Measurements from ENCODE around the gene HOXA13.

Gene HOXA13

DNA sequence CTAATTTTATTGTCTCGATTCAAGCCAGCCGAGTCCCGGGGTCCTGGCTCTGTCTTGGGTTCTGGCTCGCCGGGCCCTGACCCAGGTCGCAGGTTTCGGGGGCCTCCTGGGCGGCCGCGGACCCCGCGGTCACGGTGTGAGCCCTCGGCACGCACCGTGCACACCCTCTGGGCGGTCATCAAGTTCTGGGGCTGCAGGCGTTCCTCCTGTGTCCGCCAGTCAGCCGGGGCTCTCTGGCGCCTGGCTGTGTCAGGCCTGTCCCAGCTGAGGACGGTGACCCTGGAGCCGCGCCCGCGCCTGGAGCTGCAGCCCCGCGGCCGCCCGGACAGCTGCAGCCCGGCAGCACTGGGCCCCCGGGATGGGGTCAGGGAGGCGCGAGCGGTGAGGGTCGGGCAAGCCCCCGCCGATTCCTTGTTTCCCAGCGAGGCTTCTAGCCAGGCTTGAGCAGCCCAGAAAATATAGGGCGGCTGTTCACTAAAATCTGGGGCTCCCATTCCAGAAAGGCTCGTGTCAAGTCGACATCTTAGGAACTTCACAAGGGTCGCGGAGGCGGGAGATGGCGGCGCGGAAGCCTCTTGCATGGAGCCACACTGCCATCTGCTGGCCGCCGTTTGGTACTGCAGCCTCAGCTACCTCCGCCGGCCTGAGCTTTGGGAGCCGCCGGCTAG lies 39.2 kb downstream of the HOXA13 start:
- TF ChIP-seq, protein P1, sequence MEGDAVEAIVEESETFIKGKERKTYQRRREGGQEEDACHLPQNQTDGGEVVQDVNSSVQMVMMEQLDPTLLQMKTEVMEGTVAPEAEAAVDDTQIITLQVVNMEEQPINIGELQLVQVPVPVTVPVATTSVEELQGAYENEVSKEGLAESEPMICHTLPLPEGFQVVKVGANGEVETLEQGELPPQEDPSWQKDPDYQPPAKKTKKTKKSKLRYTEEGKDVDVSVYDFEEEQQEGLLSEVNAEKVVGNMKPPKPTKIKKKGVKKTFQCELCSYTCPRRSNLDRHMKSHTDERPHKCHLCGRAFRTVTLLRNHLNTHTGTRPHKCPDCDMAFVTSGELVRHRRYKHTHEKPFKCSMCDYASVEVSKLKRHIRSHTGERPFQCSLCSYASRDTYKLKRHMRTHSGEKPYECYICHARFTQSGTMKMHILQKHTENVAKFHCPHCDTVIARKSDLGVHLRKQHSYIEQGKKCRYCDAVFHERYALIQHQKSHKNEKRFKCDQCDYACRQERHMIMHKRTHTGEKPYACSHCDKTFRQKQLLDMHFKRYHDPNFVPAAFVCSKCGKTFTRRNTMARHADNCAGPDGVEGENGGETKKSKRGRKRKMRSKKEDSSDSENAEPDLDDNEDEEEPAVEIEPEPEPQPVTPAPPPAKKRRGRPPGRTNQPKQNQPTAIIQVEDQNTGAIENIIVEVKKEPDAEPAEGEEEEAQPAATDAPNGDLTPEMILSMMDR (conservative IDR thresholded peaks at IDR 0.05; ENCODE audit: low read depth, low read length): peak; percentile 96
- H3K4me3 ChIP-seq (ENCODE audit: low read depth, low read length): peak overlapping the region; percentile 39
- DNase-seq (ENCODE audit: low read depth): peak; percentile 80

DNA sequence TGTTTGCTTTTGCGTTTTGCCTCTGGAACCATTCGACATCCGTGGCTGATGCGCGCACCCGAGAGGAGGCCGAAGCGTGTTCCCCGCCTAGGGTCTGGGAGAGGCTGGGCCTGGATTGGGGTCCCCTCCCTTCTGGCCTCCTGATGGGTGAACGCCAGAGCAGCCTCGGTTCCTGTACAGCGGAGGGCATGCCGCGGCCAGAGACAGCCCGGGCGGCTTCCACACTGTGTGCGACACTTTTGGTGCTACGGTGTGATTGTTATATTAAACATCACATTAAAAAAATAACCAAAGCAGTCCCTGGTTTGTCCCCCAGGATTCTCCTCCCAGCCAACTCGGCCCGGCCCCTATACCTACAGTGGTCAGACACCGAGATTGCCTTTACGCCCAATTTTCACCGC lies 39.7 kb downstream of the HOXA13 start:
- no peak overlapping the region for H3K4me3 ChIP-seq (ENCODE audit: low read depth, low read length)
- TF ChIP-seq, protein P1 (conservative IDR thresholded peaks at IDR 0.05; ENCODE audit: low read depth, low read length): no peak
- DNase-seq (ENCODE audit: low read depth): no peak

DNA sequence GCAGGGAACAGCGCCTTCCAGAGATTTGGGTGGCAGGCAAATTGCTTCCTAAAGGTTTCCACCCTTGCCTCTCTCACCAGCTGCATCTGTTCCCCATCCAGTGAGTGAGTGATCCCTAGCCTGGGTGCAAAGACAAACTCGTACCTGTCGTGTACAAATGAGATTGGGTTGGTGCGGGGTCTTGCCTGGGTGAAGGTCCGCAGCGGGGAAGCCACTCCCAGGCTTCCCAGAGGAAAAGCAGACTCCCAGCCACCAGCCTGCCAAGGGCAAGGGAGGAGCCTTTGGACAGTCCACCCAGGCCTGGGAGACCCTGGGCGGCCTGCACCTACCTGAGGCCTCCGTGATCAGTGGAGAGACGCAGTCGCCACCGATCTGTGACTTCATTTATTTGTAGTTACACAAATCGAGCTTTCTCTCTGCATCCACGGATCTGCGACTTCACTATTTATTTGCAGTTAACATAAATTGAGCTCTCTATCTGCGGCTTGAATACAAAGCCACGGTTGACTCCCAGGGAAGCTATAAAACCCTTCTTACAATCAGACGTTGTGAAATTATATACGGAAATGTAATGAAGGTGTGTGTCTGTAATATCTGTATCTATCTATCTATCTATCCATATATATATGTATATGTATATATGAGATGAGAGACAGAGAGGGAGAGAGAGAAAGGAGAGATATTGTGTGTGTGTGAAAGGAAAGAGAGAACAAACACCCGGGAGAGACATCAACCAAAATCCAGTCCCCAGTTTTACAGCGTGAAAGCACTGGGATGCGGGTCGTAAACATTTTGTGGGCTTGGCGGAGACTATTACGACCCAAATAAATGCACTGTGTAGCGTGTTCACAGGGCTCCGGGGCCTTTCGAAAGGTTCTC lies 40.4 kb downstream of the HOXA13 start:
- no peak for DNase-seq (ENCODE audit: low read depth)
- H3K4me3 ChIP-seq (ENCODE audit: low read depth, low read length): no peak overlapping the region
- TF ChIP-seq, protein P1 (conservative IDR thresholded peaks at IDR 0.05; ENCODE audit: low read depth, low read length): no peak

DNA sequence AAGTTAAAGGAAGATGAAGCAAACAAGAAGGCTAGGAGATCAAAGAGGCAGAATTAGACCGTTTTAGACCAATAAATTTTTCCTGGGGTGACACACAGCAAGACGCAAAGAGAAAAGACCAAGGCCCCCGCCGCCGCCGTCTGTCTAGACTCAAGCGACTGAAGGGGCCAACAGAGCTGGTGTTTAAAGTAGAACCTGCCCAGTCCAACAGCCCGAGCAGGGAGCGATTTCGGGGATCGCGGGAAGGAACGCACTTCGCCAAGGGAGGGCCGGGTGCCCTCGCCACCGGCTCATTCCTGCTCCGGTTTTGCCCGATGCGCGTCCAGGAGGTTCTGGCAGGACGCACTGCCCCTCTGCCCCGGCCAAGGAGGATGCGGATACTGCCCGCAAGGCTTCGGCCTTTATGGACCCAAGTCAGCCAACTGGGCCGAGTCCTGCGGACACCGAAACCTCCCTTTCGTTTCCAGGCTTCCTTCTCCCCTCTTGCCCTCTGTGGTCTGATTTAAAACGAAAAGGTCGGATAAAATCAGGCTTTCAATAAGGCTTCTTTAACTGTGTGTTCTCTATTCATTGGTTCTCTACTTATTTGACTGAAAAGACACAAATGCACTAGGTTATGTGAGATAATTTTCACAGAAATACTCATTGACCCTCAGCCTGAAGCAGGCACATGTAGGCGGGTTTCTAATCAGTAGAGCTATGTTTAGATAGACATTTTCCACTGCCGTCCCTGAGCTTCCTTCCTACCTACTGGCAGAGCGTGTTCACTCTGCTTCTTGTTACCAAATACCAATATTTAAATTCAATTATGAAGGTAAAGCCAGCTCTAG lies 41.2 kb downstream of the HOXA13 start:
- no peak for DNase-seq (ENCODE audit: low read depth)
- no peak overlapping the region for H3K4me3 ChIP-seq (ENCODE audit: low read depth, low read length)
- TF ChIP-seq, protein P1 (conservative IDR thresholded peaks at IDR 0.05; ENCODE audit: low read depth, low read length): no peak

DNA sequence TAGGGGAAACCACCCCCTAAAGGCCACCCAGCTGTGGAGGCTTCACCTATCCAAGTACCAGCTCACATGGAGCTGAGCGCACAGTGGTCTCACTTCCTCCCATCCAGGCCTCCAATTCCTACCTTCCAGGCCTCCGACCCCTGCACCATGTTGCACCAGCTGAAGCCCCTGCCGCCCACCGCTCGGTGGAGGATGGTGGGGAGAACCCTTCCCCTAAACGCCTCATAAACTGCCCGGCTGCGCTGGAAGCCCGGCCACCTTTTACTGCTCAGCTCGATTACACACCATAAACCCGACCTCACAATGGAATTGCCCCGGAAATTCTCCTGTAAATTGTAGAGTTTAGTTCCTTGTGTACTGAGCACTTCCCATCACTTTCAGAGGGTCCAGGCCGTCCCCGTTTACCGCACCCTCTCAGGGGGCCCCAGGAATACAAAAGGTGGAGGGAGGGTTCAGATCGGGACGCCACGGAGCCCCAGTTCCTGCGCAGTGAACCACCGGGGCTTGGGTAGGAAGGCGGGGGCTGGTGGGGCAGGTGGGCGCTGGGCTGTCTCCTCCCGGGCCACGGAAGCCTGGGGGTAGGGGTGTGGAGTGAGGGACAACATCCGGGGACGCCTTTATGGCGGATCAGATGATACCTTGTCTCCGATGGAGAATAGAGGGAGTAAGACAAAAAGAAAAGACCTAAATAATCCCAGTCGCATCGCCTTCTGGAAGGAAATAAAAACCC lies 42.0 kb downstream of the HOXA13 start:
- DNase-seq (ENCODE audit: low read depth): no peak
- H3K4me3 ChIP-seq (ENCODE audit: low read depth, low read length): no peak overlapping the region
- TF ChIP-seq, protein P1 (conservative IDR thresholded peaks at IDR 0.05; ENCODE audit: low read depth, low read length): no peak

DNA sequence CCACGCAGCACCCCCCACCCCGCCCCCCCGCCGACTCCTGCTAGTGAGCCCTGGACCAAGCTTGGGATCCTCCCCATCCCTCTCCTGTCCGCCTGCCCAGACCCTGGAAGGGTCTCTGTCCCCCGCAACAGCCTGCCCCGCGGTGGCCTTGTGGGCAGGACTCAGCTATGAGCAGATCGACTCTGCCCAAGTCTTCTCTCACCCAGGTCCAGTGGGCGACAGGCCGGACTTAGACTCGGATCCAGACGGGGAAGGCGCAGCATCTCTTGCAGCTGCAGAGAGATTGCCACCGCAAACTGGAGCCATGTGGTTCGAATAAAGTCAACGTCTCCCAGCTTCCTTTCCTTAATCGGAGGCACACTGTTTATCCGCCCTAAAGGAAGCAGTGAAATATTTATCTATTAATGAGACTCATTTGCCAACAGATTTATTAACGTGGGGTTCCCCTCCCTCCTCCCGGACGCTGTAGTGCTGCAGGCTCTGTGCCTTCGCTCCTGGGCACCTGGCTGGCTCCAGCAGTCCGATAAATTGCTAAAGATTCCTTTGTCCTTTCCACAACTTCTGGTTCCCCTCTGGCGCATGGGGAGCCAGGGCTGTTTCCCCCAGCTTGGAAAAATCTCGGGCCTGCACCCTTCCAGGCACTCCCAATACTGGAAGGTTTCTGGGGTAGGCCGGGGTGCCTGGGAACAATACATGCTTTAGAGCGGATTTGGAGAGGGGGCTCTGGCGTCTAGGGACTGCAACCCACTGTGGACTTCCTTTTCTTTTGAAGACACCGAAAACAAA lies 42.8 kb downstream of the HOXA13 start:
- H3K4me3 ChIP-seq (ENCODE audit: low read depth, low read length): no peak overlapping the region
- TF ChIP-seq, protein P1 (conservative IDR thresholded peaks at IDR 0.05; ENCODE audit: low read depth, low read length): no peak
- DNase-seq (ENCODE audit: low read depth): no peak
